Calu3 (cell line): ENCODE results near the gene INVS. TPM values are rescaled to one million over a fixed set of nuclear protein-coding genes. Genes with fewer than 3 reads are reported as not detected.

Experiments used
- BruUV-seq: library from RNA; stranded (reverse); fragments of 400-500 nt; replicated peaks from 2 replicates; lab custom pipeline; 2021; lab: Mats Ljungman, UMichigan
- CTCF ChIA-PET: fragments of 300-600 bp; sonication (Branson Sonifier 250); formaldehyde crosslinking; loops from one replicate; lab custom pipeline; 2022; ENCODE audit warnings: antibody characterized with exemption; lab: Charles Lee
- DNase-seq: peaks from one replicate; pipeline ENCODE4 v3.0.0; 2022
- H3K27ac Mint-ChIP-seq: one replicate; pipeline ENCODE4 v1.8.0; 2022; ENCODE audit warnings: mixed read lengths; ENCODE audit not compliant: unreplicated experiment
- H3K27me3 Mint-ChIP-seq: one replicate; pipeline ENCODE4 v1.8.0; 2022; ENCODE audit warnings: mixed read lengths; ENCODE audit not compliant: unreplicated experiment
- H3K36me3 Mint-ChIP-seq: one replicate; pipeline ENCODE4 v1.8.0; 2022; ENCODE audit warnings: mild to moderate bottlenecking, moderate library complexity, mixed read lengths; ENCODE audit not compliant: insufficient read depth, unreplicated experiment
- H3K4me1 Mint-ChIP-seq: one replicate; pipeline ENCODE4 v1.8.0; 2022; ENCODE audit warnings: mild to moderate bottlenecking, low read depth, mixed read lengths; ENCODE audit not compliant: unreplicated experiment
- H3K4me3 Mint-ChIP-seq: one replicate; pipeline ENCODE4 v1.8.0; 2022; ENCODE audit warnings: mild to moderate bottlenecking, low read depth, moderate library complexity, mixed read lengths; ENCODE audit not compliant: unreplicated experiment
- H3K9me3 Mint-ChIP-seq: one replicate; pipeline ENCODE4 v1.8.0; 2022; ENCODE audit warnings: low read depth, mixed read lengths; ENCODE audit not compliant: unreplicated experiment
- intact Hi-C: fragments of 100-400 bp; cut with micrococcal nuclease; formaldehyde crosslinking; loops from one replicate; pipeline ENCODE4 v1.10.0; 2022; ENCODE audit not compliant: unreplicated experiment
- total RNA-seq: library from RNA; stranded (reverse); gene quantifications from 2 replicates; pipeline ENCODE4 v1.2.3, GENCODE V29; 2022
- TF ChIP-seq, protein P1 (sequence below): fragments of 200-600 bp; IDR thresholded peaks from one replicate; pipeline ENCODE4 v1.8.0; 2022; ENCODE audit warnings: antibody characterized with exemption; ENCODE audit not compliant: unreplicated experiment

INVS gene
- total RNA-seq, 1 experiment from 2014 or later = 12.4 TPM

DNA sequence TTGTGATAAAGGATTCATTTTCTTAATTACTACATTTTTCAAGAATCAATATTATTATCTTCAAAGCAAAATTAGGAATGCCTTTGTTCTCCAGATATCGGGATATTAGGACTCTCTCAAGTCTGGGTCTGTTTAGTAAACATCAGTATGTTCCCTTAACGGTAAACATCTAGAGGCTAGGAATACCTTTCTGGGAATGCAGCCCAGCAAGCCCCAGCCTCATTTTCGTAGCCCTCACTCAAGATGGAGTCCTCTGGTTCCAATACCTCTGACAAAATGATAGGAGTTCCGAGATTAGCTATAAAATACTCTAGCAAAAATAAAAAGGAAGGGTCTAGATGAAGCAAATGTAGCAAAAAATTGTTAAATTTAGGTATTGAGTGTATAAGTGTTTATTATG is 169.2 kb downstream of the INVS start:
- no TSS peak for BruUV-seq
- Mint-ChIP-seq H3K4me3 (no peak overlapping the region), H3K36me3 (no peaks in the 10 kb centered on the region), H3K4me1 (no peaks in the 10 kb centered on the region), H3K9me3 (no peaks in the 10 kb centered on the region), H3K27me3 (no peaks in the 10 kb centered on the region), H3K27ac (no peak overlapping the region)
- TF ChIP-seq, protein P1, sequence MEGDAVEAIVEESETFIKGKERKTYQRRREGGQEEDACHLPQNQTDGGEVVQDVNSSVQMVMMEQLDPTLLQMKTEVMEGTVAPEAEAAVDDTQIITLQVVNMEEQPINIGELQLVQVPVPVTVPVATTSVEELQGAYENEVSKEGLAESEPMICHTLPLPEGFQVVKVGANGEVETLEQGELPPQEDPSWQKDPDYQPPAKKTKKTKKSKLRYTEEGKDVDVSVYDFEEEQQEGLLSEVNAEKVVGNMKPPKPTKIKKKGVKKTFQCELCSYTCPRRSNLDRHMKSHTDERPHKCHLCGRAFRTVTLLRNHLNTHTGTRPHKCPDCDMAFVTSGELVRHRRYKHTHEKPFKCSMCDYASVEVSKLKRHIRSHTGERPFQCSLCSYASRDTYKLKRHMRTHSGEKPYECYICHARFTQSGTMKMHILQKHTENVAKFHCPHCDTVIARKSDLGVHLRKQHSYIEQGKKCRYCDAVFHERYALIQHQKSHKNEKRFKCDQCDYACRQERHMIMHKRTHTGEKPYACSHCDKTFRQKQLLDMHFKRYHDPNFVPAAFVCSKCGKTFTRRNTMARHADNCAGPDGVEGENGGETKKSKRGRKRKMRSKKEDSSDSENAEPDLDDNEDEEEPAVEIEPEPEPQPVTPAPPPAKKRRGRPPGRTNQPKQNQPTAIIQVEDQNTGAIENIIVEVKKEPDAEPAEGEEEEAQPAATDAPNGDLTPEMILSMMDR = no peak
- DNase-seq = no peak
- CTCF ChIA-PET = interaction anchor here (0.7 kb wide), 1 partner anchor 10 kb away, joined by 3 read pairs; no protein-coding TSS in a partner anchor
- intact Hi-C loops = no loop called here

DNA sequence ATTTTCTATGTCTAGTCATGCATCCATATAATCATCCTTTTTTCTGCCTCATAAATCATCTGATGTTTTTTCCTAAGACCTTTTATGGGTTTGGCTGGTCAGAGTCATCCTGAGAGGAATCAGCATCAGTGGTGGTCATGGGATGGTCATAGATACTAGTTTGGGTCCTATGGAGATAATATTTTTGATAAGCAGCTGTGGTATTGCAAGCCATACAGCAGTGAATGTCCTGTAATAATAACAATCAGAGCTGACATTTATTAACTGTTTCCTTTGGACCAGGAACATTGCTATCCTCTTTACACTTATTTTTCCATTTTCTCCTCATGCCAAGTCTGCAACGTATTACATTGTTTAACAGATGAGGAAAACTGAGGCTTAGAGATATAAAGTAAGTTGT is 170.6 kb downstream of the INVS start:
- Mint-ChIP-seq H3K4me1 (no peaks in the 10 kb centered on the region), H3K27me3 (no peaks in the 10 kb centered on the region), H3K9me3 (no peaks in the 10 kb centered on the region), H3K4me3 (no peak overlapping the region), H3K36me3 (no peaks in the 10 kb centered on the region), H3K27ac (no peak overlapping the region)
- TF ChIP-seq, protein P1 = no peak
- no TSS peak for BruUV-seq
- no peak for DNase-seq
- intact Hi-C loops = no loop called here
- CTCF ChIA-PET = no interaction called here

DNA sequence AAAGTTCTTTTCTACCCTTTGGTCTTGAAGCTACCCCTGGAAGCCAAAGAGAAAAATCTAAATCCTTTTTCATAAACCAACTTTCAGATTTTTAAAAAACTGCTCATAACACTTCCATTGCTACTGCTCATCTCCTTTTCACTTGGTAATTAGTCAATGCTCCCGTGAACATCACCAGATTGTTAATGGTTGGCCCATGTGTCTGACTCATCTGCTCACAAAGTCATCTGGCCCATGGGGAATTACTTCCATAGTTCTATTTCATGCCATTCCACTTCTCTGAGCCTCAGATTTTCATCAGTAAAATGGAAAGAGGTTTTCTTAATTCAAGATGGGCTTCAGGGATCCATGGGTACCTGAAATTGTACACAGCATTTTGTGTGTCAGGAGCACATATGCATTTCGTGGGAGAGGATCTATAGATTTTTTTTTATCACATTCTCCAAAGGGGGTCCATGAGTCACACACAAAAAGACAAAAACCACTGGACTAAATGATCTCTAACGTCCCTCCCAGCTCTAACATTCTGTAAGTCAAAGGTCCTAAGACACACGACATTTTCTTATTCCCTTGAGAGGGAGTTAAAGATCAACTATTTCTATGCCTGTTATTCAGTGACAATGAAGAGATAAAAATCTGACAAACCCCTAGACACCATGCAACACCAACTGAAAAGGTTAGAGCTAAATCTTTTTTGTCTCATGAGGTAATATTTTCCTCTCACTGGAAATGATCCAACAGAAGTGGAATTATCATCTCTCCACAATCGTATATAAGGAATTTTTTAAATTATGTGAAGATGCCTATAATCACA is 178.3 kb downstream of the INVS start:
- H3K27ac Mint-ChIP-seq = no peak overlapping the region
- H3K9me3 Mint-ChIP-seq = no peaks in the 10 kb centered on the region
- no peak overlapping the region for H3K4me3 Mint-ChIP-seq
- TF ChIP-seq, protein P1 = no peak
- no TSS peak for BruUV-seq
- no peaks in the 10 kb centered on the region for H3K4me1 Mint-ChIP-seq
- CTCF ChIA-PET = no interaction called here
- no peak for DNase-seq
- intact Hi-C loops = no loop called here
- no peaks in the 10 kb centered on the region for H3K36me3 Mint-ChIP-seq
- H3K27me3 Mint-ChIP-seq = no peaks in the 10 kb centered on the region

DNA sequence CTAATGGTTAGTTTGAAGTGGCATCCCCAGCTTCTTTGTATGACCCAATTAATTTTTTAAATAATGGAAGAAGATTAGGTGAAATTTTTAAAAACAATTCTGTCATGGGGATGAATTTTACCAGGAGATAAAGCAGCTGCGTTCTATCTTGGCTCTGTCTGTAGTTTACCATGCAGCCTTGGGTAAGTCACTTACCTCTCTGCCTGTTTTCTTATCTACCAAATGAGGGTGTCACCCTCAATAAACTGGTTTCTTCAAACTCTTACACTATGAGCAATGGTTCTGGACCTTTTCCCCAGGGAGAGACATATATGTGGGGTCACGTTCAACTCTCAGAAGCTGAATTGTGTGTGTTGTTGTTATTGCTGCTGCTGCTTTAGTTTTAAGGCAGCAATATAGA is 182.0 kb downstream of the INVS start:
- H3K4me1 Mint-ChIP-seq = no peaks in the 10 kb centered on the region
- BruUV-seq = no TSS peak
- DNase-seq = no peak
- H3K27ac Mint-ChIP-seq = no peak overlapping the region
- H3K27me3 Mint-ChIP-seq = no peaks in the 10 kb centered on the region
- H3K9me3 Mint-ChIP-seq = no peaks in the 10 kb centered on the region
- TF ChIP-seq, protein P1 = no peak
- H3K4me3 Mint-ChIP-seq = no peak overlapping the region
- intact Hi-C loops = no loop called here
- H3K36me3 Mint-ChIP-seq = peaks cover 4% of the 10 kb centered on the region
- CTCF ChIA-PET = no interaction called here
